NT2/D1 (cell line): ENCODE data around the gene CHURC1.

ENCODE experiments used
- DNase-seq: peaks from one replicate; pipeline ENCODE4 v3.0.0-alpha.2; 2011; ENCODE audit warnings: low read depth, low spot score
- H3K27me3 ChIP-seq: 2 replicates; pipeline ENCODE4 v1.6.0; 2011; ENCODE audit warnings: mild to moderate bottlenecking; ENCODE audit not compliant: insufficient read length, insufficient read depth
- H3K36me3 ChIP-seq: 2 replicates; pipeline ENCODE4 v1.6.1; 2011; ENCODE audit warnings: mild to moderate bottlenecking, low read length, mixed read lengths; ENCODE audit not compliant: insufficient read depth, insufficient read length
- H3K4me1 ChIP-seq: 2 replicates; pipeline ENCODE4 v1.5.1; 2011; ENCODE audit not compliant: insufficient read depth, insufficient read length
- H3K4me3 ChIP-seq: 2 replicates; pipeline ENCODE4 v1.5.1; 2011; ENCODE audit warnings: low read depth; ENCODE audit not compliant: insufficient read length
- H3K9ac ChIP-seq: 2 replicates; pipeline ENCODE4 v1.6.0; 2011; ENCODE audit warnings: low read depth; ENCODE audit not compliant: insufficient read length
- H3K9me3 ChIP-seq: 2 replicates; pipeline ENCODE4 v1.5.1; 2011; ENCODE audit warnings: mild to moderate bottlenecking, low read length; ENCODE audit not compliant: insufficient read depth
- SUZ12 ChIP-seq: IDR thresholded peaks from 2 replicates; pipeline ENCODE4 v1.6.1; 2011; ENCODE audit not compliant: insufficient read length, insufficient read depth; ENCODE audit errors: extremely low read depth
- YY1 ChIP-seq: IDR thresholded peaks from 2 replicates; pipeline ENCODE4 v1.6.1; 2011; ENCODE audit not compliant: insufficient read length, insufficient read depth
- ZNF274 ChIP-seq: IDR thresholded peaks from 2 replicates; pipeline ENCODE4 v1.6.1; 2011; ENCODE audit warnings: mild to moderate bottlenecking, low read depth, low read length

Gene CHURC1

GRCh38 chr14:64958743-64959142 lies 44.5 kb downstream of the CHURC1 start:
- Histone ChIP-seq H3K27me3 (no peaks in the 10 kb centered on the region), H3K9ac (no peak overlapping the region), H3K9me3 (no peaks in the 10 kb centered on the region), H3K4me1 (peaks cover 18% of the 10 kb centered on the region), H3K36me3 (peaks cover 19% of the 10 kb centered on the region), H3K4me3 (no peak overlapping the region)
- no peak for DNase-seq
- no peak for TF ChIP-seq YY1
- TF ChIP-seq ZNF274: no peak
- no peak for TF ChIP-seq SUZ12

- no peak overlapping the region for H3K4me3 ChIP-seq
- no peaks in the 10 kb centered on the region for H3K27me3 ChIP-seq
- H3K9me3 ChIP-seq: no peaks in the 10 kb centered on the region
- H3K4me1 ChIP-seq: peaks cover 10% of the 10 kb centered on the region
- H3K9ac ChIP-seq: no peak overlapping the region
- peaks cover 16% of the 10 kb centered on the region for H3K36me3 ChIP-seq
- DNase-seq: no peak
- TF ChIP-seq YY1 (no peak), SUZ12 (no peak)
These were observed 46.6 kb downstream of the CHURC1 start for GRCh38 chr14:64960762-64961276.

DNA sequence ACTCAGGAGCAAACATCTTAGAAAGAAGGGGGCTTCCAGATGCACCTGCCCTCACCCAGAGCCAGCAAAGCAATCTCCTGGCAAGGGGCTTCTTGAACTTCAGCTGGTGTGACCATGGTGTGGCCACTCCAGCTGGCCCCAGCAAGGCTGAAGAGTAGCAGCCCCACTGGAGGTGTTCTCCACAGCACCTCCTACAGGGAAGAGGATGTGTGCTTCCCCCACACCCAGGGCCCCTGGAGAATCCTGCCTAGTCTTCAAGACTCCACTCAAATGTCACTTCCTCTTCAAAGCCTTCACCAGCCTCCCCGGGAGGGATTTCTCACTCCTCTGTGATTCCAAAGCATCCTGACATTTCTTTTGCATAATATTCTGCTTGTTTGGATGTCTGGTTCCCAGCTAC lies 49.4 kb downstream of the CHURC1 start:
- H3K36me3 ChIP-seq: peaks cover 27% of the 10 kb centered on the region
- H3K27me3 ChIP-seq: no peaks in the 10 kb centered on the region
- H3K9ac ChIP-seq: no peak overlapping the region
- H3K4me1 ChIP-seq: peaks cover 11% of the 10 kb centered on the region
- H3K4me3 ChIP-seq: no peak overlapping the region
- no peaks in the 10 kb centered on the region for H3K9me3 ChIP-seq
- DNase-seq: no peak
- no peak for TF ChIP-seq YY1
- TF ChIP-seq ZNF274: no peak
- no peak for TF ChIP-seq SUZ12

- no peak overlapping the region for H3K9ac ChIP-seq
- TF ChIP-seq YY1: no peak
- no peak for TF ChIP-seq ZNF274
- no peak for TF ChIP-seq SUZ12
- H3K27me3 ChIP-seq: no peaks in the 10 kb centered on the region
- DNase-seq: no peak
- H3K36me3 ChIP-seq: peaks cover 23% of the 10 kb centered on the region
- H3K9me3 ChIP-seq: no peaks in the 10 kb centered on the region
- H3K4me1 ChIP-seq: peaks cover 6% of the 10 kb centered on the region
- no peak overlapping the region for H3K4me3 ChIP-seq
These were observed 51.2 kb downstream of the CHURC1 start for GRCh38 chr14:64965356-64966000.

DNA sequence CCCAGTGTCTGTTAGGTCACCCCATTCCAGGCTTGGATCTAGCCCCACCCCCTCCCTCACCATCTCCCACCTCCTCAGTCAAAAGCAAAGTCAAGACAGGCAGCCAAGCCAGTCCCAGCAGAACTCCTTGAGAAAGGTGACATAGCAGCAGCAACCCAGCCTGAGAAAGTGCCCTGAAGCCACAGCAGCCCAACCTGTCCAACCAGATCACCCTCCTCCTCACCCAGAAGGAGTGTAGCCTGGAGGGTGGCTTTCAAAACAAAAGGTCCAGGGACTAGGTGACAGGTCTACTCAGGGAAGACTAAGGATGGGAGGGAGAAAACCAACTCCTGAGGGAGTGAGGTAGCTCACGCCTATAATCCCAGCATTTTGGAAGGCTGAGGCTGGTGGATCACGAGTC lies 52.7 kb downstream of the CHURC1 start:
- peaks cover 2% of the 10 kb centered on the region for H3K27me3 ChIP-seq
- H3K9me3 ChIP-seq: no peaks in the 10 kb centered on the region
- H3K9ac ChIP-seq: no peak overlapping the region
- TF ChIP-seq YY1 (no peak), SUZ12 (no peak), ZNF274 (no peak)
- DNase-seq: no peak
- H3K4me1 ChIP-seq: peaks cover 6% of the 10 kb centered on the region
- peaks cover 23% of the 10 kb centered on the region for H3K36me3 ChIP-seq
- H3K4me3 ChIP-seq: no peak overlapping the region

DNA sequence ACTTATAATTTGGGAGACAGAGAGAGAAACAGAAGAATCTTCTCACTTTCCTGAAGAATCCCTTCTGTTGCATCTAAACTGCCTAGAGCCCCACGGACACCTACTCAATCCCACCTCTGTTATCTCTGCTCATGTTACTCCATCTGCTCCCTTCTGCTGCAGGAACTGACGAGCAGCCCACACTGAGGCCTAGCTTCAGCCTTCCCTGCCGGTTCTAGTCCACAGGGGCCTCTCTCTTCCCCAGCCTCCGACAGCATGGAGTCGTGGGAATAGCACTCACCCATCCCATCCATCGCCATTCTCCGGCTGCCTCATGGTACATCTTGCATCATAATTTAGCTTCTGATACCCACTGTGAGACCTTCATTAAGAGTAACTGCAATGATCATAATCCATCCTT lies 53.9 kb downstream of the CHURC1 start:
- TF ChIP-seq SUZ12: no peak
- no peak for TF ChIP-seq ZNF274
- no peak for TF ChIP-seq YY1
- no peak overlapping the region for H3K9ac ChIP-seq
- no peak overlapping the region for H3K4me3 ChIP-seq
- H3K4me1 ChIP-seq: peaks cover 6% of the 10 kb centered on the region
- DNase-seq: no peak
- H3K36me3 ChIP-seq: peaks cover 18% of the 10 kb centered on the region
- H3K27me3 ChIP-seq: peaks cover 6% of the 10 kb centered on the region
- H3K9me3 ChIP-seq: no peaks in the 10 kb centered on the region

- Histone ChIP-seq H3K9me3 (no peaks in the 10 kb centered on the region), H3K27me3 (peaks cover 6% of the 10 kb centered on the region), H3K9ac (no peak overlapping the region), H3K4me3 (no peak overlapping the region), H3K4me1 (peaks cover 3% of the 10 kb centered on the region), H3K36me3 (peaks cover 15% of the 10 kb centered on the region)
- no peak for DNase-seq
- TF ChIP-seq YY1 (no peak), SUZ12 (no peak), ZNF274 (no peak)
These were observed 54.4 kb downstream of the CHURC1 start for GRCh38 chr14:64968651-64969050.

- Histone ChIP-seq H3K9ac (no peak overlapping the region), H3K4me1 (peaks cover 6% of the 10 kb centered on the region), H3K9me3 (no peaks in the 10 kb centered on the region), H3K36me3 (peaks cover 15% of the 10 kb centered on the region), H3K4me3 (no peak overlapping the region), H3K27me3 (peaks cover 6% of the 10 kb centered on the region)
- no peak for DNase-seq
- TF ChIP-seq YY1 (no peak), SUZ12 (no peak), ZNF274 (no peak)
These were observed 55.8 kb downstream of the CHURC1 start for GRCh38 chr14:64970041-64970440.
